ENCODE measurements around the gene CTNNA2. TPM values are rescaled to one million over a fixed set of nuclear protein-coding genes. Genes with fewer than 3 reads are reported as not detected.
A peak's percentile ranks its signal among the peaks of the same experiment; 100 is the strongest.
"Not testable (repeated sequence)": the region's sequence is repeated elsewhere in the genome, so short reads cannot be mapped to it uniquely, and the experiment has no call there.

CTNNA2 gene
- total and polyA plus RNA-seq, 9 of the 15 experiments (the other 6 are each of a cell fraction or from before 2014, with no cell fraction given) = 0.03 to 0.40 (median 0.15) TPM

DNA sequence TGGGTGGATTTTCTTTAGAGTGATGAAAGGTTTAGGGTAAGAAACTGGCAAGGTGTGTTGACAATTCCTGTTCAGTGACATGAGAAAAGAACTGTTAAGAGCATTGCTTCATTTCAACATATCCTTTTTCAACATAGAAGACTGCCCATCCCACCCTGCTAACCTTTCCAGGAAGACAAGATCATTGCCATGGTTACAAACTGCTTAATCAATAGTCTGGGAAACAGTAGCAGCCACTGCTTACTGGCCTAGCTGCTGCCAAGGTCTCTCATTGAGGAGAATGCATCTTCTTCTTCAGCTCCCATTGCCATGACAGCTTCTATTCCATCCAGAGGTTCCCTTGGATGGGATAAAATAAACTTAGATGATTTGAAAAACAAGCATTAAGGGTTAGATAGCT is 579.6 kb downstream of the CTNNA2 start:
- BruUV-seq (replicated peaks) = no TSS peak
- POLR2A ChIA-PET = interaction anchor here (0.7 kb wide), 2 partner anchors 11 to 12 kb away, joined by 3 read pairs; no protein-coding TSS in a partner anchor
- Histone ChIP-seq H3K9me3 (replicated peaks; ENCODE audit: control insufficient read depth, insufficient read depth, low read depth, low read length) (no peaks in the 10 kb centered on the region), H3K27me3 (ENCODE audit: control insufficient read depth in 2 of 2, insufficient read depth in 2 of 2, low read length in 2 of 2) (no peaks in the 10 kb centered on the region), H3K4me1 (replicated peaks in 1 of 2; ENCODE audit: control insufficient read depth in 2 of 2, insufficient read depth in 2 of 2, low read length in 2 of 2) (no peaks in the 10 kb centered on the region; a peak in 1 of 5 replicates), H3K27ac (ENCODE audit: extremely low read depth, low read depth, low read length) (no peak overlapping the region), H3K79me2 (ENCODE audit: control insufficient read depth, insufficient read depth, low read length) (no peaks in the 10 kb centered on the region), H3K36me3 (ENCODE audit: control insufficient read depth, insufficient read depth, low read length) (no peaks in the 10 kb centered on the region), H2AFZ (ENCODE audit: low read depth, low read length) (no peak overlapping the region), H3K9ac (ENCODE audit: insufficient read depth in 1 of 2, low read depth in 2 of 2, low read length in 2 of 2) (no peak overlapping the region), H3K9me1 (ENCODE audit: control insufficient read depth, insufficient read depth, low read length) (no peaks in the 10 kb centered on the region), H3K4me2 (ENCODE audit: insufficient read depth, low read length) (no peak overlapping the region), H4K20me1 (replicated peaks; ENCODE audit: control insufficient read depth, insufficient read depth, low read length) (no peaks in the 10 kb centered on the region), H3K4me3 (no peak overlapping the region)
- ATAC-seq (no peak), FAIRE-seq (no peak), DNase-seq (ENCODE audit: extremely low read depth in 1 of 4, low spot score in 3 of 4) (no peak)
- intact Hi-C loops (cut with micrococcal nuclease) = no loop called here
- CTCF ChIA-PET (ENCODE audit: low intra/inter-chr PET ratio) = no interaction called here
- TF ChIP-seq ELF2 (CRISPR knock-in tag; IDR thresholded peaks at IDR 0.05) (no peak), RFX1 (IDR thresholded peaks at IDR 0.05) (peak; percentile 30; the same call in 1 of the 2 replicates)
- in situ Hi-C loops (cut with MboI) = no loop called here

- H3K36me3 ChIP-seq (ENCODE audit: control insufficient read depth, insufficient read depth, low read length); H3K4me1 ChIP-seq (replicated peaks in 1 of 2; ENCODE audit: control insufficient read depth in 2 of 2, insufficient read depth in 2 of 2, low read length in 2 of 2); FAIRE-seq; H3K4me3 ChIP-seq; H4K20me1 ChIP-seq (replicated peaks; ENCODE audit: control insufficient read depth, insufficient read depth, low read length); in situ Hi-C loops (cut with MboI); H3K27me3 ChIP-seq (ENCODE audit: control insufficient read depth in 2 of 2, insufficient read depth in 2 of 2, low read length in 2 of 2); H3K4me2 ChIP-seq (ENCODE audit: insufficient read depth, low read length); ATAC-seq; H2AFZ ChIP-seq (ENCODE audit: low read depth, low read length); H3K9me1 ChIP-seq (ENCODE audit: control insufficient read depth, insufficient read depth, low read length); intact Hi-C loops (cut with micrococcal nuclease); DNase-seq (ENCODE audit: extremely low read depth in 1 of 4, low spot score in 3 of 4); H3K9ac ChIP-seq (ENCODE audit: insufficient read depth in 1 of 2, low read depth in 2 of 2, low read length in 2 of 2); H3K27ac ChIP-seq (ENCODE audit: extremely low read depth, low read depth, low read length); CTCF ChIA-PET (ENCODE audit: low intra/inter-chr PET ratio); H3K79me2 ChIP-seq (ENCODE audit: control insufficient read depth, insufficient read depth, low read length); H3K9me3 ChIP-seq (replicated peaks; ENCODE audit: control insufficient read depth, insufficient read depth, low read depth, low read length); BruUV-seq (replicated peaks): not testable (repeated sequence)
- WGBS (ENCODE audit: insufficient coverage, low coverage, missing lambda C conversion rate) = 37% methylated on average over 12 of the region's 12 CpGs
- POLR2A ChIA-PET = interaction anchor here (0.9 kb wide), 1 partner anchor 46 kb away, joined by 3 read pairs; no protein-coding TSS in a partner anchor
Measured at GRCh38 chr2:80098503-80098902, 585.7 kb downstream of the CTNNA2 start.

All from K562 (cell line).